GM03348 (cell line): ENCODE measurements around the gene KRT34.
"Not testable (repeated sequence)": the region's sequence is repeated elsewhere in the genome, so short reads cannot be mapped to it uniquely, and the experiment has no call there.

Source experiments
- DNase-seq: peaks from one replicate; pipeline ENCODE4 v3.0.0; 2012; ENCODE audit warnings: low spot score

KRT34 gene

GRCh38 chr17:41366070-41366469 is 16.0 kb downstream of the KRT34 start:
- no peak for DNase-seq

- DNase-seq, result no peak
These were observed 18.2 kb downstream of the KRT34 start for GRCh38 chr17:41363881-41364280.

- DNase-seq, result peak; percentile 28
These were observed 21.7 kb downstream of the KRT34 start for GRCh38 chr17:41360296-41360995.

- DNase-seq, result no peak
These were observed 27.6 kb downstream of the KRT34 start for GRCh38 chr17:41354536-41354935.

GRCh38 chr17:41352597-41353366 is 29.3 kb downstream of the KRT34 start:
- DNase-seq, result no peak

- DNase-seq, result no peak
These were observed 30.9 kb downstream of the KRT34 start for GRCh38 chr17:41351177-41351576.

- not testable (repeated sequence) for DNase-seq
These were observed 31.7 kb downstream of the KRT34 start, which contains the start of gene KRT33A for GRCh38 chr17:41350381-41350878. TSS of gene KRT33A (minus strand) at chr17:41350828. CDS start at chr17:41350767, 61 bp downstream.

GRCh38 chr17:41347869-41348760 is 34.0 kb downstream of the KRT34 start:
- no peak for DNase-seq

- not testable (repeated sequence) for DNase-seq
These were observed 35.7 kb downstream of the KRT34 start for GRCh38 chr17:41346421-41346820.

- DNase-seq, result no peak
These were observed 36.1 kb downstream of the KRT34 start for GRCh38 chr17:41345992-41346391.

- no peak for DNase-seq
These were observed 39.1 kb downstream of the KRT34 start for GRCh38 chr17:41343029-41343428.

GRCh38 chr17:41340934-41341861 is 40.9 kb downstream of the KRT34 start:
- no peak for DNase-seq

- no peak for DNase-seq
These were observed 41.6 kb downstream of the KRT34 start for GRCh38 chr17:41340494-41340893.

- DNase-seq, result no peak
These were observed 42.4 kb downstream of the KRT34 start for GRCh38 chr17:41339571-41340172.

- no peak for DNase-seq
These were observed 43.1 kb downstream of the KRT34 start for GRCh38 chr17:41338961-41339485.

GRCh38 chr17:41335747-41336146 is 46.4 kb downstream of the KRT34 start:
- DNase-seq, result no peak

GRCh38 chr17:41334385-41335305 is 47.5 kb downstream of the KRT34 start:
- DNase-seq, result no peak

GRCh38 chr17:41333836-41334235 is 48.3 kb downstream of the KRT34 start:
- no peak for DNase-seq

GRCh38 chr17:41333098-41333497 is 49.0 kb downstream of the KRT34 start:
- DNase-seq, result no peak
